ENCODE measurements around the gene NTN1. TPM values are rescaled to one million over a fixed set of nuclear protein-coding genes. Genes with fewer than 3 reads are reported as not detected.
A peak's percentile ranks its signal among the peaks of the same experiment; 100 is the strongest.

NTN1 gene
- total RNA-seq (2021; ENCODE audit: unreplicated experiment) (4.2 TPM), Bru-seq, nascent RNA (percentile 41 among the genes with signal in this experiment), BruChase-seq, experiment 1, labeled RNA remaining after a 6-hour chase (percentile 35 among the genes with signal in this experiment), BruChase-seq, experiment 2, labeled RNA remaining after a 2-hour chase (percentile 38 among the genes with signal in this experiment)
- 3.3 and 4.1 TPM in 2 replicates for polyA plus RNA-seq (2012)
- long read RNA-seq, partial matches to known transcripts, result 0 of 4 reads
- long read RNA-seq, other reads (novel, unspliced or antisense), result 4 of 4 reads

DNA sequence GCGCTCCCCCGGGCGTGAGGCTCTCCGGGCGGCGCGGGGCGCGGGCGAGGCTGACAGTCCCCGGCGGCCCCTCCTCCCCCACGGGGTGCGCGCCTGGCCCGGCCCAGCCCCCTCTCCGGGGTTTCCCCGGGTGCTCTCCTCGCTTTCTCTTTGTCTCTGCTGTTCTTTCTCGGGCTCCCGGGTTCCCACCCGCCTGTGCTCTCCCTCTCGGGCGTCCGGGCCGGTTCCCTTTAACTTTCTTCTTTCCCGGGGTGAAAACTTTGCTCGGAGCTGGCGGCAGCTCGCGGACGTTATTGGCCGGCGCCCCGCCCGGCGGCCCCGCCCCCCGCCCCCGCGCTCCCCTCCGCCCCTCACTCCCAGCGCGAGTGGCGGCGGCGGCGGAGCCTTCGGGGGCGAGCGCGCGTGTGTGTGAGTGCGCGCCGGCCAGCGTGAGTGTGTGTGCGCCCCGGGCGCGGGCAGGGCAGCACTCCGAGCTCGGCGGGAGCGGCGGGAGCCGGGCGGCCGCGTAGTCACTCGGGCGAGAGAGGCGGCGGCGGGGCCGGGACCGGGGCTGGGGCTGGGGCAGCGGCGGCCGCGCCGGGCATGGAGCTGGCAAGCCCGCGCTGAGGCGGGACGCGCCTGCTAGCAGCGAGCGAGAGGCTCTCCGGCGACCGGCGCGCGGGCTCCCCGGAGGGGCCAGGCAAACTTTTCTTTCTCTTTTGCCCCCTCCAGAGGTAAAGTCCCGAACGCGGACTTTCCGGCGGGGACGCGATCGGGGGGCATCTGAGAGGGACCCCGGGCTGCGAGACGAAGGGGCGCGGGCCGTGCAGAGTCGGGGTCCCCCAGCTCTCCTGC lies at the start of gene NTN1:
NTN1 (plus strand) TSS at position 353 of the 834 bp plus-strand sequence. CDS start 864 bp downstream, outside the sequence.
- intact Hi-C loops (cut with micrococcal nuclease), result no loop called here
- H3K4me1 ChIP-seq (ENCODE audit: control insufficient read depth in 1 of 2, insufficient read depth in 2 of 2, low read length in 2 of 2), result peaks cover 12 to 26% of the 10 kb centered on the region in 2 experiments; a peak in 3 of 4 replicates
- no TSS peak for BruUV-seq (replicated peaks)
- peak within 1 kb of the TSS; percentile 47 to 60 for H3K4me3 ChIP-seq (replicated peaks in 1 of 2; ENCODE audit: low read depth in 1 of 2, low read length in 2 of 2)
- ATAC-seq (peak; percentile 82), DNase-seq (ENCODE audit: low read depth, low spot score) (no peak)
- POLR2A ChIA-PET, result no interaction called here
- H3K79me2 ChIP-seq (ENCODE audit: insufficient read depth, low read length), result no peaks in the 10 kb centered on the region
- TF ChIP-seq TCF7L2 (IDR thresholded peaks at IDR 0.05; ENCODE audit: borderline replicate concordance, extremely low read depth, insufficient read depth, insufficient read length), result peak; percentile 4
- no peak for TF ChIP-seq POLR2A (IDR thresholded peaks at IDR 0.05; ENCODE audit: borderline replicate concordance, extremely low read depth, insufficient read depth, insufficient read length)
- peak; percentile 52; the same call in 1 of the 2 replicates for TF ChIP-seq EGR1 (IDR thresholded peaks at IDR 0.05; ENCODE audit: low read depth)
- peaks cover 3% of the 10 kb centered on the region; the same call in 1 of the 2 replicates for H3K27me3 ChIP-seq (ENCODE audit: insufficient read depth, low read length)
- H4K20me1 ChIP-seq (ENCODE audit: insufficient read depth), result no peaks in the 10 kb centered on the region
- peak within 1 kb of the TSS; percentile 46 for H3K9ac ChIP-seq (ENCODE audit: low read length)
- peak within 1 kb of the TSS; percentile 82 for H2AFZ ChIP-seq (ENCODE audit: low read depth, low read length, poor library complexity, severe bottlenecking)
- H3K9me2 ChIP-seq (ENCODE audit: insufficient read depth), result no peaks in the 10 kb centered on the region
- no peaks in the 10 kb centered on the region for H3K9me3 ChIP-seq (ENCODE audit: control insufficient read depth in 1 of 2, insufficient read depth in 1 of 2, low read depth in 1 of 2, low read length in 2 of 2)
- CTCF ChIA-PET, result no interaction called here
- H3K27ac ChIP-seq (ENCODE audit: low read depth, low read length), result peak within 1 kb of the TSS; percentile 22; the same call in 1 of the 2 replicates
- RAD21 ChIA-PET (ENCODE audit: low non-redundant PET in 1 of 2, low total read pairs in 2 of 2, uncharacterized antibody in 2 of 2, unreplicated experiment in 2 of 2), result no interaction called here
- H3K4me2 ChIP-seq (ENCODE audit: low read length), result peak within 1 kb of the TSS; percentile 91
- no peaks in the 10 kb centered on the region for H3K36me3 ChIP-seq (ENCODE audit: control insufficient read depth in 1 of 2, insufficient read depth in 2 of 2, low read length in 2 of 2)

- ChIA-PET POLR2A (no interaction called here), RAD21 (ENCODE audit: low non-redundant PET in 1 of 2, low total read pairs in 2 of 2, uncharacterized antibody in 2 of 2, unreplicated experiment in 2 of 2) (no interaction called here), CTCF (no interaction called here)
- no peak for TF ChIP-seq EZH2 (IDR thresholded peaks at IDR 0.05)
- no peak for TF ChIP-seq SRF (IDR thresholded peaks at IDR 0.05; ENCODE audit: low read depth)
- TF ChIP-seq RAD21 (IDR thresholded peaks at IDR 0.05; ENCODE audit: low read depth), result no peak
- TF ChIP-seq JUND (IDR thresholded peaks at IDR 0.05), result no peak
- TF ChIP-seq ELF1 (IDR thresholded peaks at IDR 0.05; ENCODE audit: borderline replicate concordance, low read depth), result no peak
- TF ChIP-seq YY1 (IDR thresholded peaks at IDR 0.05; ENCODE audit: extremely low read depth, insufficient replicate concordance, low read depth, low read length), result no peak
- TF ChIP-seq, protein P1, sequence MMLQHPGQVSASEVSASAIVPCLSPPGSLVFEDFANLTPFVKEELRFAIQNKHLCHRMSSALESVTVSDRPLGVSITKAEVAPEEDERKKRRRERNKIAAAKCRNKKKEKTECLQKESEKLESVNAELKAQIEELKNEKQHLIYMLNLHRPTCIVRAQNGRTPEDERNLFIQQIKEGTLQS (IDR thresholded peaks at IDR 0.05), result no peak
- BruUV-seq (replicated peaks), result no TSS peak
- H3K9ac ChIP-seq (ENCODE audit: low read length), result no peak overlapping the region
- H3K79me2 ChIP-seq (ENCODE audit: insufficient read depth, low read length), result no peaks in the 10 kb centered on the region
- H3K4me3 ChIP-seq (replicated peaks in 1 of 2; ENCODE audit: low read depth in 1 of 2, low read length in 2 of 2), result no peak overlapping the region
- H3K9me2 ChIP-seq (ENCODE audit: insufficient read depth), result no peaks in the 10 kb centered on the region
- H4K20me1 ChIP-seq (ENCODE audit: insufficient read depth), result no peaks in the 10 kb centered on the region
- H3K4me1 ChIP-seq (ENCODE audit: control insufficient read depth in 1 of 2, insufficient read depth in 2 of 2, low read length in 2 of 2), result no peaks in the 10 kb centered on the region
- H3K36me3 ChIP-seq (ENCODE audit: control insufficient read depth in 1 of 2, insufficient read depth in 2 of 2, low read length in 2 of 2), result no peaks in the 10 kb centered on the region
- no peak for ATAC-seq
- no peaks in the 10 kb centered on the region for H3K27me3 ChIP-seq (ENCODE audit: insufficient read depth, low read length)
- DNase-seq (ENCODE audit: low read depth, low spot score), result no peak
- intact Hi-C loops (cut with micrococcal nuclease), result no loop called here
- no peaks in the 10 kb centered on the region for H3K9me3 ChIP-seq (ENCODE audit: control insufficient read depth in 1 of 2, insufficient read depth in 1 of 2, low read depth in 1 of 2, low read length in 2 of 2)
- no peak overlapping the region for H3K4me2 ChIP-seq (ENCODE audit: low read length)
- H2AFZ ChIP-seq (ENCODE audit: low read depth, low read length, poor library complexity, severe bottlenecking), result no peak overlapping the region
- no peak overlapping the region for H3K27ac ChIP-seq (ENCODE audit: low read depth, low read length)
Observed at GRCh38 chr17:8975091-8975725, 46.1 kb upstream of the NTN1 start.

Measured in HCT116 (cell line).